ENCODE data around the gene WWTR1.

DNA sequence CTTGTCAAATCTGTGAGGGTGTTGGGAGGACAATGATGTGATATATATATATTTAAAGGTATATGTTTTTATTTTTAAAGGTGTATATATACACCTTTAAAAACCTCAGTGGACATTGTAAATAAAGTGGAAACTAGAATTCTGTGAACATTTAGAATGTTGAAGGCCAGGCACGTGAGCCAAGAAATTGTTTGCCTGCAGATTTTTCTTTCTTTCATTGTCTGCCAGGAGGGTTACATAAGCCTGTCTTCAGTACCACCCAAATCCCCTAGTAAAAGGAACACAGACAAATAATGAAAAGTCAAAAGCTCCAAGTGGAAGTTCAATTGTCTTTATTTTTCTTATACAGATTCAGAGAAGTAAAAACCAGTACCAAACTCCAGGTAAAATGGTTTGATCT is 140.9 kb downstream of the WWTR1 start:
- TF ChIP-seq, protein P1, sequence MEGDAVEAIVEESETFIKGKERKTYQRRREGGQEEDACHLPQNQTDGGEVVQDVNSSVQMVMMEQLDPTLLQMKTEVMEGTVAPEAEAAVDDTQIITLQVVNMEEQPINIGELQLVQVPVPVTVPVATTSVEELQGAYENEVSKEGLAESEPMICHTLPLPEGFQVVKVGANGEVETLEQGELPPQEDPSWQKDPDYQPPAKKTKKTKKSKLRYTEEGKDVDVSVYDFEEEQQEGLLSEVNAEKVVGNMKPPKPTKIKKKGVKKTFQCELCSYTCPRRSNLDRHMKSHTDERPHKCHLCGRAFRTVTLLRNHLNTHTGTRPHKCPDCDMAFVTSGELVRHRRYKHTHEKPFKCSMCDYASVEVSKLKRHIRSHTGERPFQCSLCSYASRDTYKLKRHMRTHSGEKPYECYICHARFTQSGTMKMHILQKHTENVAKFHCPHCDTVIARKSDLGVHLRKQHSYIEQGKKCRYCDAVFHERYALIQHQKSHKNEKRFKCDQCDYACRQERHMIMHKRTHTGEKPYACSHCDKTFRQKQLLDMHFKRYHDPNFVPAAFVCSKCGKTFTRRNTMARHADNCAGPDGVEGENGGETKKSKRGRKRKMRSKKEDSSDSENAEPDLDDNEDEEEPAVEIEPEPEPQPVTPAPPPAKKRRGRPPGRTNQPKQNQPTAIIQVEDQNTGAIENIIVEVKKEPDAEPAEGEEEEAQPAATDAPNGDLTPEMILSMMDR (IDR thresholded peaks at IDR 0.05; ENCODE audit: low read depth, low read length), result no peak
- TF ChIP-seq, protein P2, sequence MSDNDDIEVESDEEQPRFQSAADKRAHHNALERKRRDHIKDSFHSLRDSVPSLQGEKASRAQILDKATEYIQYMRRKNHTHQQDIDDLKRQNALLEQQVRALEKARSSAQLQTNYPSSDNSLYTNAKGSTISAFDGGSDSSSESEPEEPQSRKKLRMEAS (IDR thresholded peaks at IDR 0.05; ENCODE audit: low read depth, low read length), result no peak

Measured in NB4 (cell line).